SH-SY5Y (cell line): ENCODE results near the gene PLPPR4.

Experiments used
- GATA2 ChIP-seq: IDR thresholded peaks from 2 replicates; pipeline ENCODE4 v1.6.1; 2011; ENCODE audit warnings: mild to moderate bottlenecking, low read depth, low read length
- GATA3 ChIP-seq: IDR thresholded peaks from 2 replicates; pipeline ENCODE4 v1.6.1; 2011; ENCODE audit warnings: low read depth, mild to moderate bottlenecking, low read length, moderate library complexity

DNA sequence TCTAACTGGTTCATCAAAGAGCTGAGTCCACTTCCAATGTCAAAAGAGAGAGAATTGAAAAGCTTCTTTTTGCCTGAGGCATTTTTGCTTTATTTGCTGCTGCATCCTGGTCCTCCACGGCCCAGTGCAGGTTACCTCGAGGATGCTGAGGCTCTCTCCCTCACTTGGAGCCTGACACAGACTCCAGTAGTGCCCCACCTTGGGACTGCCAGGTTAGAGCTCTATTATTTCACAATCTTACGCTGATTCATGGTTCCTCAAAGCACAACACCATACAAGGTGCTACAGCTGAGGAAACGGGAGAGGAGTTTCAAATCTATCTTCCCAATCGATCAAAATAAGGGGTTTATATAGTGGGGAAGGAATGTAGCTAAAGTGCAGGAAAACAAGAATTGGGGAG is 13.6 kb upstream of the PLPPR4 start:
- TF ChIP-seq GATA3: no peak
- no peak for TF ChIP-seq GATA2
